ENCODE measurements around the gene HPDL. TPM values are rescaled to one million over a fixed set of nuclear protein-coding genes. Genes with fewer than 3 reads are reported as not detected.
"Not testable (repeated sequence)": the region's sequence is repeated elsewhere in the genome, so short reads cannot be mapped to it uniquely, and the experiment has no call there.

Gene HPDL
- 10 to 100 TPM in 1 of 2 donors, 1 to 10 TPM in 1; 8.6 to 51.9 TPM for total RNA-seq

DNA sequence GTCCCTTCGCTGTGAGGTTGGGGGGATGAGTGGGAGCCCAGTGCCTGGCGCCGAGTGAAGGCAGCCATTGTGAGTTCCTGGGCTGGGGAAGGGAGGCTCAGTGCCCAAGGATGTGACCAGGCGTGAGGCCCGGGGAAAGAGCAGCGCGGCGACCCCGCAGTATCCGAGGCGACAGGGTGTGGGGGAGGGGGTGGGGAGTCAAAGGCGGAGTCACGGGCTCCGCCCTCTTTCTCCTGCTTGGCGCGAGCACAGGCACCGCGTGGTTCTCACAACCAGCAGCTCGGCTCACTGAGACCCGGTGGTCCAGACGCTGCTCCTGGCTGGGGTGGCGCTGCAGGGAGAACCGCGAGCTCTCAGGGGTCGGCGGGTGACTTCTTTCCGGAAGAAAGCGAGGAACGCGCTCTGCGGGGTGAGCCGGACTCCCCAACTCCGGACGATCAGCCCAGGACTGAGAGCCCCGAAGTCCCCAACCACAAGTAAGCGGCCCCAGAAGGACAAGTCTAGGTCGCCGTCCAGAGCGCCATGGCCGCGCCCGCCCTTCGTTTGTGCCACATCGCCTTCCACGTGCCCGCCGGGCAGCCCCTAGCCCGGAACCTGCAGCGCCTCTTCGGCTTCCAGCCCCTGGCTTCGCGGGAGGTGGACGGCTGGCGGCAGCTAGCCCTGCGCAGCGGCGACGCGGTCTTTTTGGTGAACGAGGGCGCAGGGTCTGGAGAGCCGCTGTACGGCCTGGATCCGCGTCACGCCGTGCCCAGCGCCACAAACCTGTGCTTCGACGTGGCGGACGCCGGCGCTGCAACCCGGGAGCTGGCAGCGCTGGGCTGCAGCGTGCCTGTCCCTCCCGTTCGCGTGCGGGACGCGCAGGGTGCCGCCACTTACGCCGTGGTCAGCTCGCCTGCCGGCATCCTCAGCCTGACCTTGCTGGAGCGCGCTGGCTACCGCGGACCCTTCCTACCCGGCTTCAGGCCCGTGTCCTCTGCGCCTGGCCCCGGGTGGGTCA, at the start of gene HPDL:
Gene HPDL (plus strand): TSS at position 269 of the 997 bp plus-strand sequence. CDS start 254 bp downstream, at position 523.
- no peaks in the 10 kb centered on the region for H3K36me3 Mint-ChIP-seq
- no peaks in the 10 kb centered on the region for H3K27me3 Mint-ChIP-seq
- H3K9me3 Mint-ChIP-seq = no peaks in the 10 kb centered on the region
- DNase-seq (ENCODE audit: low spot score) (no peak), ATAC-seq (peak; percentile 88 to 90)
- H3K4me1 Mint-ChIP-seq (ENCODE audit: low read depth in 2 of 2) = no peaks in the 10 kb centered on the region
- H3K27ac Mint-ChIP-seq = peak within 1 kb of the TSS in 1 of 2 donors; percentile 37
- peak within 1 kb of the TSS; percentile 77 for H3K4me3 Mint-ChIP-seq

- ATAC-seq (no peak), DNase-seq (ENCODE audit: low spot score) (no peak)
- Mint-ChIP-seq H3K4me1 (ENCODE audit: low read depth in 2 of 2) (no peaks in the 10 kb centered on the region), H3K27ac (no peak overlapping the region), H3K36me3 (no peaks in the 10 kb centered on the region), H3K9me3 (no peaks in the 10 kb centered on the region), H3K4me3 (no peak overlapping the region), H3K27me3 (peaks cover 21 to 45% of the 10 kb centered on the region in 2 donors)
Measured at GRCh38 chr1:45282351-45282750, 44.3 kb upstream of the HPDL start.

GRCh38 chr1:45284858-45285257, 41.8 kb upstream of the HPDL start:
- ATAC-seq; H3K9me3 Mint-ChIP-seq; H3K4me3 Mint-ChIP-seq; H3K36me3 Mint-ChIP-seq; H3K4me1 Mint-ChIP-seq (ENCODE audit: low read depth in 2 of 2); H3K27ac Mint-ChIP-seq; DNase-seq (ENCODE audit: low spot score): not testable (repeated sequence)
- H3K27me3 Mint-ChIP-seq = peaks cover 20 to 40% of the 10 kb centered on the region in 2 donors

- not testable (repeated sequence) for ATAC-seq; H3K36me3 Mint-ChIP-seq; H3K9me3 Mint-ChIP-seq; H3K4me1 Mint-ChIP-seq (ENCODE audit: low read depth in 2 of 2); H3K27ac Mint-ChIP-seq; H3K4me3 Mint-ChIP-seq; DNase-seq (ENCODE audit: low spot score)
- peaks cover 16 to 34% of the 10 kb centered on the region in 2 donors for H3K27me3 Mint-ChIP-seq
Measured at GRCh38 chr1:45286521-45286920, 40.2 kb upstream of the HPDL start.

- not testable (repeated sequence) for ATAC-seq; DNase-seq (ENCODE audit: low spot score); H3K4me3 Mint-ChIP-seq; H3K4me1 Mint-ChIP-seq (ENCODE audit: low read depth in 2 of 2); H3K9me3 Mint-ChIP-seq; H3K27ac Mint-ChIP-seq; H3K36me3 Mint-ChIP-seq
- H3K27me3 Mint-ChIP-seq = peaks cover 4 to 15% of the 10 kb centered on the region in 2 donors
Measured at GRCh38 chr1:45291002-45291401, 35.7 kb upstream of the HPDL start.

GRCh38 chr1:45291716-45292115, 35.0 kb upstream of the HPDL start:
- no peak overlapping the region for H3K27ac Mint-ChIP-seq
- H3K9me3 Mint-ChIP-seq = no peaks in the 10 kb centered on the region
- no peaks in the 10 kb centered on the region for H3K36me3 Mint-ChIP-seq
- DNase-seq (ENCODE audit: low spot score) (no peak), ATAC-seq (no peak)
- H3K4me1 Mint-ChIP-seq (ENCODE audit: low read depth in 2 of 2) = no peaks in the 10 kb centered on the region
- H3K27me3 Mint-ChIP-seq = peaks cover 4 to 11% of the 10 kb centered on the region in 2 donors
- H3K4me3 Mint-ChIP-seq = no peak overlapping the region

DNA sequence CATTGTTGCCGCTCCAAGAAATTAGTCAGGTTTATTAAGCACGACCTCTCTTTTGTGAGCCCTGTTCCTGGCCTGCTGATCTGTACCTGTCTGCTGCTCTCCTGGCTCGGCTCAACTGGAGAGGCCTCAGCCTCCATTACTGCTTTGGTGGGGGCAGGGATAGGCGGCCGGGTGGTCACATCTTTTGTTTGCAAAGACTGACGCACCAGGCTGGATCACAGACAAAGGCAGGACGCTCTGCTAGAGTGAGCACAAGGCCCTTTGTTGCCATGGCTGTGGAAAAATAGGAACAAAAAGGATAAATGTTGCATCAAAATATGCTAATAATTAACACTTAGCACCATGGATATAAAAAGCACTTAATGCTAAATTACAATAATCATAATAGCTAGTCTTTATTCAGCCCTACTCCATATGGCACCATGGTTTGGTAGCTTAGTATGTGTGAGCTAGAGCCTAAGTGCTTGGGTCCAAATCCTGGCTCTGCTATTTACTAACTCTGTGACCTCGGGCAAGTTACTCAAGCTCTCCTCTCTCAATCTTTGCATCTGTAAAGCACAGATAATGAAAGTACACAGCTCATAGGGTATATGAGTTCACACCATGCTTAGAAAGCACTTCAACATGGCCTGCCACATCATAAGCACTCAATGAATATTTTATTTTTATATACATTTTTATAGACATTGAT, 28.9 kb upstream of the HPDL start:
- ATAC-seq (no peak), DNase-seq (ENCODE audit: low spot score) (no peak)
- Mint-ChIP-seq H3K36me3 (no peaks in the 10 kb centered on the region), H3K9me3 (no peaks in the 10 kb centered on the region), H3K4me1 (ENCODE audit: low read depth in 2 of 2) (no peaks in the 10 kb centered on the region), H3K4me3 (no peak overlapping the region), H3K27me3 (no peaks in the 10 kb centered on the region), H3K27ac (no peak overlapping the region)

DNA sequence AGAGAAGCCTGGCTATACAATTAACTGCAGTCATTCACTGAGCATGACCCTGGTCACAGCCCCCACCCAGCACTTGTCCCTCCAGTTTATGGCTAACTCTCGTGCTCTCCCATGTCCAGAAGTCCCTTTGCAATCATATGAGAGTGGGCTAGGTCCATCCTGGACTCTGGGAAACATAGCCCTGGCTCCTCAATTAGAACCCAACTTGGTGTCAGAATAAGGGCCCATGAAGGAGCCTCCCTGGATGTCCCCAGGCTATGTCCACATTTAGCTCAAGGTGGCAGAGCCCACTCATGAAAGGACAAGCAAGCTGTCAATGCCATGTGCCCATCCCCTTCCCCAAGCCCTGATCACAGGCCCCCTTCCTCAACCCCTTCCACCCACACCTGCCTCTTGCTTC, 27.4 kb upstream of the HPDL start:
- ATAC-seq (no peak), DNase-seq (ENCODE audit: low spot score) (no peak)
- H3K9me3 Mint-ChIP-seq = no peaks in the 10 kb centered on the region
- H3K36me3 Mint-ChIP-seq = no peaks in the 10 kb centered on the region
- H3K4me1 Mint-ChIP-seq (ENCODE audit: low read depth in 2 of 2) = peaks cover 3 to 4% of the 10 kb centered on the region in 2 donors
- H3K27ac Mint-ChIP-seq = no peak overlapping the region
- H3K4me3 Mint-ChIP-seq = no peak overlapping the region
- no peaks in the 10 kb centered on the region for H3K27me3 Mint-ChIP-seq

DNA sequence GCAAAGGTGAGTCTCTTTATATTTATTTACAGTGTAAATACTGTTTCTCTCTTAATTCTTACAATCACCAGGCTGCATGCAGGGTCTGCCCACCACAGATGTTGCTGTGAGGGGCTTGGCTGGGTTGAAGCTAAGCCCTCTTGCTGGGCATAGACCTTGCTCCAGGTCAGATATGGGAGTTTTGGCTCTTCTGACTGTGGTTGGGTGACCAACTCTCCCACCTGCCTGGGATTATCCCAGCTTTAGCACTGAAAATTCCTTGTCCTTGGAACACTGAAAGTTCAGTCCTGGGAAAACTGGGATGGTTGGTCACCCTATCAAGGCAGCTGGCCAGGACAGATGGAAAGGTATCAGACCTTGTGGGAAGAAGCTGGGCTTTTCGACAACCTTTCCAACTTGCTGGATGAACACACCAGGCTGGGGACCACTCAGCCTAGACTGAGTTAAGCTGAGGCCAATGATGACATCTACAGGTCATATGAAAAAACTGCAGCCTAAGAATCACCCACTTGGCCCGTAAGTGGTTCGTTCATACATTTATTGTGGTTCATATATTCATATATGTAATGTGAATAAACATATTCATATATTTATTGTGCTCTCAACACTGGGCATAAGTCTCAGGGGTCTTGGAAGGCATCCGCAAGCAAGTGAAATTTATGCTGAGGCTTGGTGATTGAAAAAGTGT, 26.6 kb upstream of the HPDL start:
- DNase-seq (ENCODE audit: low spot score) (peak; percentile 64), ATAC-seq (no peak)
- Mint-ChIP-seq H3K9me3 (no peaks in the 10 kb centered on the region), H3K27me3 (no peaks in the 10 kb centered on the region), H3K4me1 (ENCODE audit: low read depth in 2 of 2) (peaks cover 10 to 12% of the 10 kb centered on the region in 2 donors), H3K27ac (no peak overlapping the region), H3K4me3 (no peak overlapping the region), H3K36me3 (no peaks in the 10 kb centered on the region)

DNA sequence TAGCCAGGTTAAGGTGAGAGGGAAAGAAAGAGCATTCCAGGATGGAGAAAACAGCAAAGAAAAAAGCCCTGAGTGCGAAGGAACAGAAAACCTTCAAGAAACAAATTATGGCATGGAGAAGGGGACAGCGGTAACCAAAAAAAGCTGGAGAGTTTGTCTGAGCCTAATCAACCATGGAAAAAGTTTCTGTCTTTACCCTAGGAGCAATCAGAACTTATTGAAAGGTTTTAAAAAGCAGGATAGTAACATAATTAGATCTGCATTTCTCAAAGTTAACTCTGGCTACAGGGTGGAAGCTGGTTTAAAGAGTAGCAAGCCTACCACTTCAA, 26.1 kb upstream of the HPDL start:
- H3K27me3 Mint-ChIP-seq = no peaks in the 10 kb centered on the region
- no peak overlapping the region for H3K27ac Mint-ChIP-seq
- H3K9me3 Mint-ChIP-seq = no peaks in the 10 kb centered on the region

GRCh38 chr1:45302505-45303150, 24.1 kb upstream of the HPDL start:
- H3K27me3 Mint-ChIP-seq = no peaks in the 10 kb centered on the region
- H3K27ac Mint-ChIP-seq = peak overlapping the region; percentile 90 to 92
- DNase-seq (ENCODE audit: low spot score) (no peak), ATAC-seq (no peak)
- no peaks in the 10 kb centered on the region for H3K9me3 Mint-ChIP-seq
- peak overlapping the region; percentile 87 for H3K4me3 Mint-ChIP-seq
- H3K4me1 Mint-ChIP-seq (ENCODE audit: low read depth in 2 of 2) = peaks cover 20 to 25% of the 10 kb centered on the region in 2 donors
- no peaks in the 10 kb centered on the region for H3K36me3 Mint-ChIP-seq

More for the DNA sequence above, 26.1 kb upstream of the HPDL start:
- Mint-ChIP-seq H3K4me1 (ENCODE audit: low read depth in 2 of 2) (peaks cover 13 to 17% of the 10 kb centered on the region in 2 donors), H3K36me3 (no peaks in the 10 kb centered on the region), H3K4me3 (no peak overlapping the region)
- no peak for ATAC-seq
- DNase-seq (ENCODE audit: low spot score) = no peak

DNA sequence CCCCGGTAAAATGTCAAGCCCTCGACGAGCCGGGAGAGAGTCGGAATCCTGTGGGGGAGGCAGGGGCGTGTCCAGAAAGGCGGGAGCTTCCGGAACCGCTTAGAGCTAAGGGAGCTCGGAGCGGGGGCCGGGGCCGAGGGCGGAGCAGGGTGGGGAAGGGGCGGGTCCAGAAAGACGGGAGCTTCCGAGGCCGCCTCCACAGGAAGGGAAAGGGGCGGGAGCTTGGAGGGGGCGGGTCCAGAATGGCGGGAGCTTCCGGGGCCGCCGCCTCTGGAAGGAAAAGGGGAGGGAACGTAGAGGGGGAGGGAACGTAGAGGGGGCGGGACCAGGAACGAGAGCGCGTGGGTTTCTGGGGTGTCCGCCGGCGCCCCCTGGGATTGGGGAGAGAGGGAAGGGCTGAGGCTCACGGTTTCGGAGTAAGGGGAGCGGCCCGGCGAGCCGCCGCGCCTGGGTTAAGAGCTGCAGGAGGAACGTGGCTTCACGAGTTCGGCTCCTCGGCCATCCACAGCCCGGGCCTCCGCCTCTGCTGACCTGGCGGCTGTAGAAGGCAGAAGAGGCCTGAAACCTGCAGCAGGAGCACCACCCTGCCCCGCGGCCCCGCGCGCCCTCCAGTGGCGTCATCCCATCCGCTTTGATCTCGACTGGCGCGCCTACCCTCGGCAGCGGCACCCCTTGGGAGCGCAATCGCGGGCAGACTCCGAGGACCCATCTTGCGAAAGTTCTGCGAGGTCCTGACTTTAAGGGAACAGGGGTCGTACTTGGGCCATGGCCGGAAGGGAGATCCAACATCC, 23.0 kb upstream of the HPDL start:
- H3K36me3 Mint-ChIP-seq = no peaks in the 10 kb centered on the region
- peak overlapping the region; percentile 90 to 92 for H3K27ac Mint-ChIP-seq
- H3K9me3 Mint-ChIP-seq = no peaks in the 10 kb centered on the region
- peak overlapping the region; percentile 87 for H3K4me3 Mint-ChIP-seq
- peak; percentile 94 to 96 for ATAC-seq
- H3K27me3 Mint-ChIP-seq = no peaks in the 10 kb centered on the region
- peak; percentile 96 for DNase-seq (ENCODE audit: low spot score)
- H3K4me1 Mint-ChIP-seq (ENCODE audit: low read depth in 2 of 2) = peaks cover 20 to 25% of the 10 kb centered on the region in 2 donors

All from natural killer cell treated with Interleukin-12 subunit alpha and Interleukin-12 subunit beta and Interleukin-15 and Interleukin-18, amount 100 ng/mL, for 72 hours (primary cell).